Measurements from ENCODE around the gene EGFL7.
A peak's percentile ranks its signal among the peaks of the same experiment; 100 is the strongest.

The EGFL7 gene

DNA sequence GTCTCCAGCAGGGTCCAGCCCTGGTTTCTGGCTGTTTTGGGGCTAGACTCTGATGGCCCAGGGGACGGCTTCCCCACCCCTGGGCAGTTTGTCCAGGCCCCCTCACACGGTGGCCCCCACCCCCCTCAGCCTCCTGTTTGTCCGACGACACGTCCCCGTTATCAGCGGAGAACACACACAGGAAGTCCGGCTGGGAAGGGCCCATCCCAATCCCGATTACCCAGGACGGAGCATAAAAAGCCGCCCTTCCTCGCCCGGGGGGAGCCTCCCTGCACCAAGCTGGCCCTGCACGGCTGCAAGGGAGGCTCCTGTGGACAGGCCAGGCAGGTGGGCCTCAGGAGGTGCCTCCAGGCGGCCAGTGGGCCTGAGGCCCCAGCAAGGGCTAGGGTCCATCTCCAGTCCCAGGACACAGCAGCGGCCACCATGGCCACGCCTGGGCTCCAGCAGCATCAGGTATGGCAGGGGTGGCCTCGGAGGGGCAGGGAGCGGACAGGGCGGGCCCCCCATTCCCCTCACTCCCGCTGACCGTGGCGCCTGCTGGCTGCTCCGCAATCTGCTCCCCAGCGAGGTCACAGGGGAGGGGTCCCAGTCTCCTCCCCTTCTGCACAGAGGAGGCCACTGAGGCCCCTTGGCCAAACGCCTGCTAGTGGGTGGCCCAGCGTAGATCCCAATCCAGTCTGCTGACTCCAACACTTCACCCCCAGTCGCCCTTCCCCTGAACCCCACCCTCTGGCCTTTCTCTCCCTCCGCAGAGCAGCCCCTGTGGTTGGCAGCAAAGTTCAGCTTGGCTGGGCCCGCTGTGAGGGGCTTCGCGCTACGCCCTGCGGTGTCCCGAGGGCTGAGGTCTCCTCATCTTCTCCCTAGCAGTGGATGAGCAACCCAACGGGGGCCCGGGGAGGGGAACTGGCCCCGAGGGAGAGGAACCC, at the start of gene EGFL7:
TSS of gene EGFL7 (plus strand) at position 261 of the 926 bp plus-strand sequence. CDS start 5,367 bp downstream, outside the sequence.
- DNase-seq (ENCODE audit: low read depth): no peak

DNA sequence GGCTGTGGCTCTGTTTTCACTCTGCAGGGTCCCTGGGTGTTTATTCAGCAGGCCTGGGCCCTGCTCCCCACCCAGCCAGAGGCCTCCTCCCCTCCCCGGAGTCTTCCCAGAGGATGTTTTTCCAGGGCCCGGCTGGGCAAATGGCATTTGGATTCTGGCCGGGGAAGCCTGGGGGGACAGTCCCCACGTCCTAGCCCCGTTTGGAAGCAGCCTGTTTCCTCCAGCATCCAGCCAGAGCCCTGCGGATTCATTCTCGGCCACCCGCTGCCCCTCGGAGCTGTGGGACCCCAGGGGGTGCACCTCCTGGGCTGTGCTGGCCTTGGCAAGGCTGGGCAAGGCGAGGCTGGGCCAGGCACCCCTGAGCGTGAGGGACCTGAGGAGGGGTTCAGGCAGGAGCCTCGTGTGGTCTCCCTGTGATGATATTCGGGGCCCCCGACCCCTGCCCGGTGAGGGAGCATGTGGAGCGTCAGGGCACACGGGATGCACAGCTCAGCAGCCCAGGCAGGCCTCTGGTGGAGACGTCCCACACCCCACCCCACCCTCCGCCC, 48.8 kb upstream of the EGFL7 start:
- no peak for DNase-seq (ENCODE audit: low read depth)

DNA sequence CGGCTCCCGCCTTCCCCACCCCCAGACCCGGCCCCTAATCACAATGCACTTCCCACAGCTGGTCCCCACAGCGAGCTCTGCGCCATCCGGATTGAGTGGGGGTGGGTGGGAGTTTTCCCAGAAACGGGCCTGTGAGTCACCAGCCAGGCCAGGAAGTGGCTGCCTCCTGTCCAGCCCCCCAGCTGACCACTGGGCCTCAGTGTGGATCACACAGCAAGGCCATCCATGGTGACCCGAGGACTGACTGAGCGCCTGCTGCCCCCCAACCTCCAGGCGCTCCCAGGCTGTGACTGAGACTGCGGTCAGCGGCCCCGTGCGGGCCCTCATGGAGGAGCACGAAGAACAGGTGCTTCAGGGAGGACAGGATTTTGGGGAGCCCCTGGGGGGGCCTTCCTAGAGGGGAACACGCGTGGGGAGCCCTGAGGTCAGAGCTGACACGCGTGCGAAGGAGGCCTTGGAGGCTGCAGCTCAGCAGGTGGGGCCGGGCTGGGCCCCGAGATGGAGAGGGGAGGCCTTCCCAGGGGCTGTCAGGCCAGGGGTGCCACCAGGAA, 48.3 kb upstream of the EGFL7 start:
- no peak for DNase-seq (ENCODE audit: low read depth)

DNA sequence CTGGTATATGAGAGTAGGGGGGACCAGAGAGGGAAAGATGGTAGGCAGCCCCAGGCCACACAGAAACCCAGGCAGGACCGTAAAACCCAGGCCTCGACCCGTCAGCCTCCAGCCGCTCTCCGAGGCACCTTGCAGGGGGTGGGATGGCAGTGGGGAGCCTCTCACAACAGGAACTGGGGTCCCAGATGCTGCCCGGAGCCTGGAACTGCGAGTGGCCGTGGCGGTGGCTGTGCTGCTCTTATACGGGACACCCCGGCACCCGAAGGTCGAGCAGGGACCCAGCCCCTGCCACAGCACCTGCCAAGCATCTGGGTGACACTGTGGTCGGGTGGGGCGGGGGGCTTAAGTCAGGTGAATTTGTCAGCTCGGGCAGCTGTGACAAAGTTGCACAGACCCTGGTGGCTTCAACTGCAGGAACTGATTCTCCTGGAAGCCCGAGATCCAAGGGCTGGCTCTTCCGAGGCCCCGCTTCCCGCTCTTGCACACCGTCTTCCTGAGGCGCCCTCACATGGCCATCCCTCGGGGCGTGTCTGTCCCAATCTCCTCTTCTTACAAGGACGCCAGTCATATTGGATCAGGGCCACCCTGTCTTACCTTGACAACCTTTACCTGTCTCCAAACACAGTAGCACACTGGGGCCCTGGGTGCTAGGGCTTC, 47.6 kb upstream of the EGFL7 start:
- no peak for DNase-seq (ENCODE audit: low read depth)

DNA sequence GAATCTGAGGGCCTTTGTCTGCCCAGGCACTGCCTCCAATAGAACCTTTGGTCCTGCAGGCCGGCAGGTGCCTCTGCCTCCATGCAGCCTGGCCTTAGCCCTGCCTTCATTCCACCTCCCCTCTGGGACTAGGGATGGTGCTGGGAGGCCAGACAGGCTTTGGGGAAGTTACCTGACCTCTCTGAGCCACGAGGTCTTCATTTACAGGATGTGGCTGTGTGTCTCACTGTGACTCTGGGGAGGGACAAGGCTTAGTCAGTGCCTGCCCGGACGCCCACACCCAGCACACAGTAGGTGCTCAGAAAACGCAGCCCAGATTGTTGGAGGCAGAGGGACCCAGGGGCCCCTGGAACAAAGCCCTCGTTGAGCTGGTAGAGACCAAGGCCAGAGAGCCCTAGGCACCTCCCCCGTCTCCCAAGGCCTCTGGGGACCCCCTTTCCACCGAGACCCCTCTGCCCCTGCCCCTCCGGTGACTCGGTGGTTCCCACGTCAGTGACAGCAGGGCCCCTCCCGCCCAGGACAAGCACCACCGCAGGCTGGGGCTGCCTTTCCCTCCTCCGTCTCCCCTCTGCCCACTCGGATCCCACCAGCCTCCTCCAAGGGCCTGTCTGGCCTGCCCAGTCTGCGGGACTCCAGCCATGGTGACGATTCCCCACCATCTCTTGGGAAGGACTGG, 46.9 kb upstream of the EGFL7 start:
- DNase-seq (ENCODE audit: low read depth): no peak

DNA sequence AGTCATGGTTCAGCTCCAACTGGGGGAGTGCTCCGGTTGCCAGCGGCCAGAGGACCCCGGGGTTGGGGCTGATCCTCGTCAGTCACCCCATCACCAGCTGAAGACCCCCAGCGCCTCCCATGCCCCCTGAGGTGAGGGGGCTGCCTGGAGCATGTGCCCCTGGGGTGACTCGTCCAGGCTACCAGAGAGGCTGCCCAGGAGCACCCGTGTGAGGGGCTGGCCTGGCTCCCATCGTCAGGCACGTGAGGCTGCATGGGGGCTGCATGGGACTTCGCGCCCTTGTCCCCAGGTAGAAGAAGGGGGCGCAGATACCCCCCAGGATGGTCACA, 46.4 kb upstream of the EGFL7 start:
- no peak for DNase-seq (ENCODE audit: low read depth)

DNA sequence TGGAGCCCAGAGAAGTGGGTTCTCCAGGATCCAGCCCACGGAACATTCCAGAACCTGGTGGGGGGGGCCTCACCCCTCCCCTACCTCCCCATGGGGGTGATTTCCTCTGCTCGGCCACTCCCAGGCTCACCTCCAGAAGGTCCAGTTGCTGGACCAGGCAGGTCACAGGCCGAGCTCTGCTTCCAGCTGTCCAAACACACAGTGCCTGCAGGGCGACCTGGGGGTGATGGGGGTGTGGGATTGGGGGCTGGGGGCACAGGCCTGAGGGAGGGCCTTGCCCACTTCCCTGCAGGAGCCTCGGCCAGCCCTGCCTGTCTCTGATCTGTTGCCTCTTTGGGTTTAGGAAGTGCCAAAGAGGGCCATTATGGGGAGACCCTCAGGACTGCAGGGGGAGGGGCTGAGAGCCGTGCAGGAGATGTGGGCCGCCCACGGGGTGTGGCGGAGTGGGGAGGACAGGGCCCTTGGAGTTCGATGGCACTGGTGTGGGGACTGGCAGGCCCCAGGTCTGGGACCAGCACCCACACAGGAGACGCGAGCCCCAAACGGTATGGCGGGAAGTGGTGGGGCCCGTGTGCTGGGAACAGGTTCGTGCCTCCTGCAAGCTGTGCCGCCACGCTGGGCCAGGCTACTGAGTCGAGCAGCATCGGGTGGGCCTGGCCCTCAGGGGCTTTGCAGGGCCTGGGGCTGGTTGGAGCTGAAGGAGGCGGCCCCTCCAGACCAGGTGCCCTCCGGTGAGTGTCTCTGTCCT, 45.6 kb upstream of the EGFL7 start:
- no peak for DNase-seq (ENCODE audit: low read depth)

DNA sequence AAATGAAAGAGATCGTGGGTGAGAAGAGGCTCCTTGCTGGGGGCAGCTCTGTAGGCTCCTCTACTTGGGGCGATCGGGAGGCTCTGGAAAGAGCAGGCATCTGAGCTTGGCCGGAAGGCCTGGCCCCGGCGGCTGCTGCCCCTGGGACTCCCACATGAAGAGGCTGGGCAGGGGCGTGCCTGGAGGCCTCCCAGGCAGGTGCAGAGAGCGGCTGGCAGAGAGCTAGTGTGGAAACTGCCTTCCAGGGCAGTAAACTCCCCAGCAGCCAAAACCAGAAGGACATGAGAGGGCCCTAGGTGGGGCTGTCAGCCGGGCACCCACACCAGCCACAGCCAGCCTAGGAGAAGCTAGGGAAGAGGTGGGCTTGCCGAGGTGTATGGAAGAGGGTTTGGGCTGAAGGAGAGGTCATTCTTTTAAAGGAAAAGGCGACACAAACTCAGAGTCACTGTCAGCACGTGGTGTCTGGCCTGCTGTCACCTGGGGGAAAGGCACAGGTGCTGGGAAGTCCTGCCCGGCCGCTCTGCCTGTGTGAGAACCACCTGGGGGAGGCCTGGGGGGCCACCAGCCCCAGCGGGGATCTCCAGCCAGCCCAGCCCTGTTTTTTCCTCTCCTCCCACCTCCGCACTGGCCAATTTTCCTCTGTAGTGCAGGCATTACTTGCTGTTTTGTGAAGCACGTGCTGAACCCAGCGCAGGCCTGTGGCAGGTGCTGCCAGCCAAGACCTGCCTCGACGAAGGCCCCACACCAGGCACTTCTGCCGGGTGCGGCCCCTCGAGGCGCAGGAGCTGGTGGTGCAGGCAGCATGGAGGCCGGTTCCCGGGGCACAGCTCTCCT, 44.8 kb upstream of the EGFL7 start:
- DNase-seq (ENCODE audit: low read depth): no peak

DNA sequence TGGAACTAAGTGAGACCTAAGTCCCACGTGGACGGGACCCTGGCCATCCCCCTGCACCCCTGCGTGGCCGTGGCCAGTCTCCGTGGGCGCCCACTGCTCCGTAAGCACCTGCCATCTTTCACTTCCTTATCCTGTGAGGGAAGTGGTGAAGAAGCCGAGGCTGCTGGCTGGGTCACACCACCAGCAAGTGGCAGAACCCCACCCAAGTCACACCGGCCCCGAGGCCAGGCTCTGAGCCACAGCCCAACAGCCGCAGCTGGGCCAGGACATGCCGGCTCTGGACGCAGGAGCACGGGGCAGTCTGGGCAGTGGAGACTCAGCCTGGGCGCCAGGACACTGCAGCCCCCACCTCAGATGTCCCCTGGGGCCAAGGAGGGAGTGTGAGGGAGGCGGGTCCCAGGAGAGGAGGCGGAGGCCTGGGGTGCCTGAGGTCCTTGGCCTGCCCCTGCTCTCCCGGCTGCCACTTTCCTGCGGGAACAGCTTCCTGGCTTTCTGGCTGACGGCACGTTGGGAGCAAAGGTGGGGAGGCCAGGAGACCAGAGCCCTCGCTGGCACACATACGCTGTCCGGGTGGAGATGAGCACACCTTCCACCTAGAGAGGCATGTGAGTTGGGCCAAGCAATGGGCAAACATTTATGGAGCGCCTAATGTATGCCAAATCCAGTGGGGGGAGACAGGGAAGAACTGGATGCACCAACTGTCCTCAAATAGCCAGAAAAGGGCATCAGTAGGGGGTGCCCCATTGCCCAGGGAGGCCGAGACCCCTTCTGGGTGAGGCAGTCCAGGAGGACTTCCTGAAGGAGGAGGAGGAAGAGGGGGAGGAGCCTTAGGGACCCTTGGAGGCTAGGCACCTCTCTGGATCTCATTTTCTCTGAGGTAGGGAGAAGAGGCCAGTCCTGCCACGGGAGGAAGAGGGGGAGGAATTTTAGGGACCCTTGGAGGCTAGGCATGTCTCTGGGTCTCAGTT, 43.9 kb upstream of the EGFL7 start:
- DNase-seq (ENCODE audit: low read depth): no peak

DNA sequence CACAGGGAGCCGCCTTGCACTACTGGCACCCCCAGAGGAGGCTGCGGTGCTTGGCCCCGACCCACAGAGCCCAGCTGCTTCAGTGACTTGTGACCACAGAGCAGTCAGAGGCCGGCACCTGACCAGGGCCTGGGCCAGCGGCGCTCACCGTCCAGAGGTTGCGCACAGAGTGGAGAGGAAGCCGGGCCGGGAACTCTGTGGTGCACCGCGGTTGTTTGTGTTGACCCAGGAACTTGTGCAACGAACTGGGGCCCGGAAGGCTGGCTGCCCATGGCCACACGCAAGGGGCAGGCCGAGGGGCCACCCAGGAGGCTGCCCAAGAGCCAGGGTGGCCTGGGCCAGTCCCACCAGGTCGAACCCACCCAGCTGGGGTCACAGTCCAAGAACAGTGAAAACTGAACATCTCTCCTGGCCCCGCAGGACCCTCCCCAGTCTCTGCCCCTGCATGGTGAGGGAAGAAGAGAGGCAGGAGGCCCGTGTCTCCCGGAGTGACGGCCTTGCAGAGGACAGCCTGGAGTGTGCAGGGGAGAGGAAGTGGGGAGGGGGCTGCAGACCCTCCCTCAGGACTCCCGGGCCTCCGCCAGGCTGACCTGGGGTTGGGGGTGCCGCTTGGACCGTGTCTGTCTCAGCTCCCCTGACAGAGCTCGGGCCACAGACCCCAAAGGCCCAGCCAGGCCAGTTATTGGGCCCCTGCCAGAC, 42.8 kb upstream of the EGFL7 start:
- DNase-seq (ENCODE audit: low read depth): peak; percentile 24

DNA sequence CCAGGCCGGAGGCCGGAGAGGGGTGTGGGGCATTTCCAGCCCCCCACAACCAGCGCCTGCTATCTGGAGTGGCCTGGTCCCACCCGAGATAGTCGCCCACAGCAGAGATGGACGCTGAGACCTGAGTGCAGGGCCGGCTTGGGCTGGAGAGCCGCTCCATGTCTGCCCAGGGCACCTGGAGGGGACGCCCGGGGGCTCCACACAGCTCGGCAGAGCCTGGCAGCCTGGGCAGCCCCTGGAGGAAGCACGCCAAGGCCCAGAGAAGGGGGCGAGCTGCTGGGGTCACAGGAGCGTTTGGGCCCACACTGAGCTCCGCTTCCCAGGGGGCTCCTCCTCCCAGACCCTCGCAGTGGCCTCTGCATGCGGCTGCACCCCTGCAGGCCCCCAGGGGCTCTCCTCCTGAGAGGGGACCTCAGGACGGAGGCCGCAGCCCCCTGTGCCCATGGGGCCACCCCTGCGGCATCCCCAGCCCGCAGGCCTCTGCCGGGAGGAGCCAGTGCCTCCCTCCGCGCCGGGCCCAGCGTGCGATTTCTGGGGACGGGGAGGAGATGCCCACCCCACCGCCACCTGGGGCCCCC, 42.2 kb upstream of the EGFL7 start:
- DNase-seq (ENCODE audit: low read depth): no peak

DNA sequence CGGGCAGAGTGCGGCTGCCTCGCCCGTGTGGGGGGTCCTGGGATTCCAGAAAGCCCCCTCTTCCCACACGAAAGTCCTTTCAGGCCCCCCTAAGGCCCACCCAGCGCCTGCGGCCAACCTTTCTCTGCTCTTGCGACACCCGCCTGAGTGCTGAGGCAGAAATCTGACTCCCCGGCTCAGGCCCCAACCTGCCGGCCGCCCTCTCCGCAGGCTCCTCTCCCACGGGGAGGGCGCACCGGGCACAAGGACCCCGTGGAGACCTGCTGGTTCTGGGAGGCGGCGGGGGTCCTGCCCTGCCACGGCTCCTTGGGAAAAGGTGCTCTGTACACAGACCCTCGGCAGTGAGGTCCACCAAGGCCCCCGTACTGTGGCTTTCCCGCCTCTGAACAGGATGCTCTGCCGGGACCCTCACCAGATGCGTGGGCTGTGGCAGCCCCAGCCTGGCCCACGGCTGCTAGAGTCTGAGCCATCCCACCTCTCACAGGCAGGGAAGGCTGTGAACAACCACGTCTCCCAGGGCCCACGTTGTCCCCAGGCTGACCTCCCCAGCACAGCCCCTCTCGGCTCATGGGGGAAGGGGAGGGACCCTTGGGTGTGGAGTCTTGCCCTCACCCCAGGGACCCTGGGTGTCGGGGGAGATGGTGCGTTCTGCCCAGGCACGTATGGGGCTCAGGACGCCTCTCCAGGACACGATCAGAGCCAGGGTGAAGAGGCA, 41.5 kb upstream of the EGFL7 start:
- DNase-seq (ENCODE audit: low read depth): no peak

DNA sequence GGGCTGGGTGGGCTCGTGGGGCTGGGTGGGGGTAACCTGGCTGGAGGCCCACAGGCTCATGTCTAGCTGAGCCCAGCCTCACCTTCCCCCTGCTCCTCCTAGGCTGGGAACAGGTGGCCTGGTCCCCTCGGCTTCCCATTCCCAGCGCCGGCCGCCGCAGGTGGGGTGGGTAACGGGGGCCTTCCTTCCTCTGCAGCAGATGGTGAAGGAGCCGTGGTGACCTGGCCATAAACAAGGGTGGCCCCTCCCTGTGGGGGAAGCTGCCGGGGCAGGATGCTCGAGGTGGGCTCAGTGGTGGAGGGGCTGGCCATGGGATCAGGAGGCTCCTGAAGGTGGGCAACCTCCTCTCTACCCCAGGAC, 41.0 kb upstream of the EGFL7 start:
- DNase-seq (ENCODE audit: low read depth): no peak

DNA sequence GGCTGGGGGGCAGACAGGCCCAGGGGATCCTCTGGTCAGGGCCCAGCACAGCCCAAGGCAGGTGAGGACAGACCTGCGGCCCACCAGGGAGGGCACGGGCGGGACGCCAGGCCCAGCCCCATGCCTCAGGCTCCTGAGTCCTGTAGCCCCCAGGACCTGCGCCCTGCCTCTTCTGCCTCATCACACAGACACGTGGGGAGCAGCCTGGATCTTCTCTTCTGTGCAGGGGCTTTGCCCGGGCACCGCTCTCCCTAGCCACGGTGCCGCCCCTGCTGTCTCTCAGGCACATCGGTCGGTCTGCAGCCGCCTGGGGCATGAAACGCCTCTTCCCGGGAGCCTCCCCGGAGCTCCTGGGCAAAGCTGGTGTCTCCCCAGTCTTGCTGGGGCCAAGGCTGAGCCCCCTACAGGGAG, 40.2 kb upstream of the EGFL7 start:
- no peak for DNase-seq (ENCODE audit: low read depth)

DNA sequence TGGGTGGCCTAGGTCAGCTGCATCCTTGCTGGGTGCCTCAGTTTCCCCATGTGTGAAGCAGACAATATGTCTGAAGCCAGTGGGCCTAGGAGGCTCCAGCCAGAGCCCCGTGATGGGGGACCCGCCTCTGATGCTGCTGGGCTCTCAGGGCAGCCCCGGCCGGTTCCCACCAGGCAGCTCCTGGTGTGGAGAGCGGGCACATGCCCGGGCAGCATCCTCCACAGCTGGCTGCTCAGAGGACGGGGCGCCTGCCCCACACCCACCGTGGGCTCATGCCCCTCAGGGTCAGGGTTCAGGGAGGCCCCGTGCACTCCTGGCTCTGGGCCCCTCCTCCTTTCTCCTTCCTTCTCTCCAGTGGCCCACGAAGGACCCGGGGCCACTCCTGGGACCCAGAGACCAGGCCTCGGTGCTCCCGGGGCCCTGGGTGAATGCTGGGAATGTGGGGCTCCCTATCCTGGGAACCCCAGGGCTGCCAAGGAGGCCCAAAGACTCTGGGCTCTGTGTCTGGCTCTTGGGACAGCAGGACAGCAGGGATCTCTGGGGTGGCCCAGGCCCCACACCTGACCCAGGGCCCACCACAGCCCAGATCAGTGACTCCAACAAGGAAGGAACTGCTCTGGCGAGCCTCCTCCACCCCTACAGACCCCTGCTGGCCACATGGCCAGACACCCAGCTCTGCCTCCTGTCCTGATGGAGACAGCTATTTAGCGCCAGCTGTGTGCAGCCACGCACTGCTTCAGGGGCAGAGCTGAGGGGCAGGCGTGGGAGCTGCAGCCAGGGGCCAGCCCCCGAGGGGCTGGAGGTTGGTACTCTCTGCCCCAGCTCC, 39.5 kb upstream of the EGFL7 start:
- DNase-seq (ENCODE audit: low read depth): no peak

DNA sequence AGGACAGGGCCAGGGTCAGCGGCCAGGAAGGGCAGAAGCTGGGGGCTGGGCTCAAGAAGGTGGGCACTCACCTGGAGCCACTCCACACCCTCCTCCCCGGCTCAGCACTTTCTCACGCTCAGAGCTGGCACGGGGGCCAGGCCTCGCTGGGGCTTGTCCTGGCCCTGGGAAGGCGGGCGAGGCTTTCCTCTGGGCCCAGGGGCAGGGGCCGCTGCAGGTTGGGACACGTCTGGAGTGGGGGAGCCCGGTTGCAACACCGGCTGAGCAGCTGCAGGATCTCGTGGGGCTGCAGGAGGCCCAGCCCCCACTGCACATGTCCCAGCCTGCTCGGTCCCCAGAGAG, 38.9 kb upstream of the EGFL7 start:
- no peak for DNase-seq (ENCODE audit: low read depth)
